ENCODE measurements around the gene EXOC1L. TPM values are rescaled to one million over a fixed set of nuclear protein-coding genes. Genes with fewer than 3 reads are reported as not detected.

Gene EXOC1L
- total RNA-seq (2021; ENCODE audit: unreplicated experiment) (not detected), Bru-seq, nascent RNA (not detected), BruChase-seq, experiment 1, labeled RNA remaining after a 2-hour chase (not detected), BruChase-seq, experiment 2, labeled RNA remaining after a 6-hour chase (not detected)
- polyA plus RNA-seq (2012; ENCODE audit: insufficient read length), result not detected
- long read RNA-seq, result 0 reads

GRCh38 chr4:55819634-55820033 lies at the start of gene EXOC1L:
EXOC1L (plus strand) TSS chr4:55819790; CDS start chr4:55820027, 237 bp downstream.
- TF ChIP-seq SIN3A (IDR thresholded peaks at IDR 0.05; ENCODE audit: borderline replicate concordance, insufficient read depth, low read depth, low read length) (no peak), REST (IDR thresholded peaks at IDR 0.05; ENCODE audit: insufficient read depth in 1 of 2, low read depth in 2 of 2, low read length in 1 of 2) (no peak), CTCF (IDR thresholded peaks at IDR 0.05) (no peak), TCF7L2 (IDR thresholded peaks at IDR 0.05; ENCODE audit: low read depth, low read length) (no peak), POLR2AphosphoS5 (IDR thresholded peaks at IDR 0.05; ENCODE audit: low read depth, low read length) (no peak)

DNA sequence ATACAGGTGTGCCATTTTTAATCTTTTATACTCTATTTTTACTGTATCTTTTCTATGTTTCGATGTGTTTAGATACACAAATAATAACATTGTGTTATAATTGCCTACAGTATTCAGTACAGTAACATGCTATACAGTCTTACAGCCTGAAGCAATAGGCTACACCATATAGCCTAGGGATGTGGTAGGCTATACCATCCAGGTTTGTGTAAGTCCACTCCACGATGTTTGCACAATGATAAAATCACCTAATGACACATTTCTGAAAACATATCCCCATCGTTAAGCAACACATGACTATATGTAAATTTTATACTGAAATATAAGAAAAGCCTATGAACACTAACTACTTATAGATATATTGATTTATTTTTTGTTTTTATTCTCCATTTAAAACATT lies 48.9 kb upstream of the EXOC1L start:
- BruUV-seq (replicated peaks), result no TSS peak
- no peaks in the 10 kb centered on the region for H3K9me3 ChIP-seq (ENCODE audit: control insufficient read depth, insufficient read depth, low read depth, low read length)
- POLR2A ChIA-PET, result no interaction called here
- H3K36me3 ChIP-seq (ENCODE audit: control insufficient read depth, insufficient read depth, low read length), result no peaks in the 10 kb centered on the region
- intact Hi-C loops (cut with micrococcal nuclease; ENCODE audit: unreplicated experiment) (no loop called here), in situ Hi-C loops (cut with HindIII; ENCODE audit: low pct_unique_long_range_greater_than_20kb, low sequenced_read_pairs) (no loop called here)
- H3K4me1 ChIP-seq (ENCODE audit: control insufficient read depth, insufficient read depth, low read length), result no peaks in the 10 kb centered on the region
- TF ChIP-seq POLR2AphosphoS5 (IDR thresholded peaks at IDR 0.05; ENCODE audit: low read depth, low read length), result no peak
- no peak for TF ChIP-seq REST (IDR thresholded peaks at IDR 0.05; ENCODE audit: insufficient read depth in 1 of 2, low read depth in 2 of 2, low read length in 1 of 2)
- no peak for TF ChIP-seq CTCF (IDR thresholded peaks at IDR 0.05)
- TF ChIP-seq TCF7L2 (IDR thresholded peaks at IDR 0.05; ENCODE audit: low read depth, low read length), result no peak
- TF ChIP-seq SIN3A (IDR thresholded peaks at IDR 0.05; ENCODE audit: borderline replicate concordance, insufficient read depth, low read depth, low read length), result no peak
- DNase-seq (ENCODE audit: low read depth, low spot score) (no peak), ATAC-seq (no peak)
- no peak overlapping the region for H3K27ac ChIP-seq (ENCODE audit: low read length)
- no peak overlapping the region for H3K4me3 ChIP-seq (ENCODE audit: low read depth in 2 of 2, low read length in 2 of 2)
- H3K27me3 ChIP-seq (ENCODE audit: control insufficient read depth, insufficient read depth, low read length), result no peaks in the 10 kb centered on the region; the same call in none of the 2 replicates
- CTCF ChIA-PET, result no interaction called here

More at GRCh38 chr4:55819634-55820033, at the start of gene EXOC1L:
- Histone ChIP-seq H3K4me3 (ENCODE audit: low read depth in 2 of 2, low read length in 2 of 2) (no peak within 1 kb of the TSS), H3K27ac (ENCODE audit: low read length) (no peak within 1 kb of the TSS), H3K36me3 (ENCODE audit: control insufficient read depth, insufficient read depth, low read length) (no peaks in the 10 kb centered on the region), H3K4me1 (ENCODE audit: control insufficient read depth, insufficient read depth, low read length) (no peaks in the 10 kb centered on the region), H3K9me3 (ENCODE audit: control insufficient read depth, insufficient read depth, low read depth, low read length) (no peaks in the 10 kb centered on the region), H3K27me3 (ENCODE audit: control insufficient read depth, insufficient read depth, low read length) (no peaks in the 10 kb centered on the region)
- ChIA-PET POLR2A (no interaction called here), CTCF (no interaction called here)
- in situ Hi-C loops (cut with HindIII; ENCODE audit: low pct_unique_long_range_greater_than_20kb, low sequenced_read_pairs), result no loop called here
- intact Hi-C loops (cut with micrococcal nuclease; ENCODE audit: unreplicated experiment), result no loop called here
- BruUV-seq (replicated peaks), result no TSS peak
- ATAC-seq (no peak), DNase-seq (ENCODE audit: low read depth, low spot score) (no peak)

All from Panc1 (cell line).